NCI-H2081 (cell line): ENCODE measurements around the gene DMRT1.

Experiments used
- DNase-seq, 2 experiments: peaks; one replicate each; lab custom pipeline; 2025; lab: John Stamatoyannopoulos, UW

The DMRT1 gene

GRCh38 chr9:841371-842209 lies at the start of gene DMRT1:
TSS of gene DMRT1 (plus strand) at chr9:841697. CDS start at chr9:841839, 142 bp downstream.
- DNase-seq = no peak

GRCh38 chr9:792331-793260 lies 48.9 kb upstream of the DMRT1 start:
- no peak for DNase-seq

- DNase-seq = no peak
Observed at GRCh38 chr9:794386-794785, 47.1 kb upstream of the DMRT1 start.

GRCh38 chr9:795869-796268 lies 45.6 kb upstream of the DMRT1 start:
- DNase-seq = no peak

GRCh38 chr9:800591-801150 lies 40.8 kb upstream of the DMRT1 start:
- no peak for DNase-seq

- no peak for DNase-seq
Observed at GRCh38 chr9:801399-802071, 40.0 kb upstream of the DMRT1 start.

- no peak for DNase-seq
Observed at GRCh38 chr9:804026-804425, 37.5 kb upstream of the DMRT1 start.

GRCh38 chr9:805151-805550 lies 36.3 kb upstream of the DMRT1 start:
- DNase-seq = no peak

- DNase-seq = no peak
Observed at GRCh38 chr9:806285-807156, 35.0 kb upstream of the DMRT1 start.

GRCh38 chr9:811106-811531 lies 30.4 kb upstream of the DMRT1 start:
- DNase-seq = no peak

GRCh38 chr9:818958-819357 lies 22.5 kb upstream of the DMRT1 start:
- no peak for DNase-seq

- no peak for DNase-seq
Observed at GRCh38 chr9:826500-827280, 14.8 kb upstream of the DMRT1 start.

- no peak for DNase-seq
Observed at GRCh38 chr9:840343-840742, 1.2 kb upstream of the DMRT1 start.

GRCh38 chr9:842635-843426 lies 1.3 kb downstream of the DMRT1 start:
- DNase-seq = no peak

- DNase-seq = no peak
Observed at GRCh38 chr9:843427-843785, 1.9 kb downstream of the DMRT1 start.

GRCh38 chr9:846852-847251 lies 5.4 kb downstream of the DMRT1 start:
- no peak for DNase-seq

- no peak for DNase-seq
Observed at GRCh38 chr9:847505-847904, 6.0 kb downstream of the DMRT1 start.

GRCh38 chr9:849431-849830 lies 7.9 kb downstream of the DMRT1 start:
- DNase-seq = no peak

- DNase-seq = no peak
Observed at GRCh38 chr9:852539-852938, 11.0 kb downstream of the DMRT1 start.
